ENCODE data around the gene PXDC1.

The PXDC1 gene

GRCh38 chr6:3751077-3751729, at the start of gene PXDC1:
TSS of gene PXDC1 (minus strand) at chr6:3751713. CDS start at chr6:3751531, 182 bp downstream.
- DNase-seq (ENCODE audit: low read depth), result no peak

- no peak for DNase-seq (ENCODE audit: low read depth)
Observed at GRCh38 chr6:3800850-3801591, 49.5 kb upstream of the PXDC1 start.

- no peak for DNase-seq (ENCODE audit: low read depth)
Observed at GRCh38 chr6:3799719-3800118, 48.2 kb upstream of the PXDC1 start.

- DNase-seq (ENCODE audit: low read depth), result no peak
Observed at GRCh38 chr6:3798055-3798919, 46.8 kb upstream of the PXDC1 start.

GRCh38 chr6:3797231-3798054, 45.9 kb upstream of the PXDC1 start:
- no peak for DNase-seq (ENCODE audit: low read depth)

GRCh38 chr6:3796719-3797041, 45.2 kb upstream of the PXDC1 start:
- DNase-seq (ENCODE audit: low read depth), result no peak

GRCh38 chr6:3795836-3796718, 44.6 kb upstream of the PXDC1 start:
- DNase-seq (ENCODE audit: low read depth), result no peak

- no peak for DNase-seq (ENCODE audit: low read depth)
Observed at GRCh38 chr6:3794092-3794491, 42.6 kb upstream of the PXDC1 start.

GRCh38 chr6:3793545-3793944, 42.0 kb upstream of the PXDC1 start:
- no peak for DNase-seq (ENCODE audit: low read depth)

GRCh38 chr6:3791526-3792203, 40.2 kb upstream of the PXDC1 start:
- no peak for DNase-seq (ENCODE audit: low read depth)

GRCh38 chr6:3789896-3790558, 38.5 kb upstream of the PXDC1 start:
- DNase-seq (ENCODE audit: low read depth), result no peak

- no peak for DNase-seq (ENCODE audit: low read depth)
Observed at GRCh38 chr6:3789018-3789895, 37.7 kb upstream of the PXDC1 start.

GRCh38 chr6:3788408-3789017, 37.0 kb upstream of the PXDC1 start:
- no peak for DNase-seq (ENCODE audit: low read depth)

GRCh38 chr6:3786141-3786540, 34.6 kb upstream of the PXDC1 start:
- DNase-seq (ENCODE audit: low read depth), result no peak

- DNase-seq (ENCODE audit: low read depth), result no peak
Observed at GRCh38 chr6:3785745-3786098, 34.2 kb upstream of the PXDC1 start.

- DNase-seq (ENCODE audit: low read depth), result no peak
Observed at GRCh38 chr6:3784885-3785744, 33.6 kb upstream of the PXDC1 start.

- DNase-seq (ENCODE audit: low read depth), result no peak
Observed at GRCh38 chr6:3784423-3784822, 32.9 kb upstream of the PXDC1 start.

All from stimulated activated CD8-positive, alpha-beta memory T cell treated with anti-CD3 and anti-CD28 coated beads, Interleukin-7, amount 100 ng/mL, for 24 hours (primary cell).